HG02588 (cell line): ENCODE measurements around the gene MUC6.

Experiments
- ATAC-seq: cut with Tn5 transposase; IDR thresholded peaks from one replicate; pipeline ENCODE4 v1.9.1; 2021; ENCODE audit warnings: mild to moderate bottlenecking, moderate library complexity; ENCODE audit not compliant: unreplicated experiment

The MUC6 gene

GRCh38 chr11:1072116-1072820 is 35.8 kb upstream of the MUC6 start:
- ATAC-seq = no peak

- no peak for ATAC-seq
Observed at GRCh38 chr11:1071571-1072115, 35.1 kb upstream of the MUC6 start.

GRCh38 chr11:1070594-1071462 is 34.3 kb upstream of the MUC6 start:
- ATAC-seq = no peak

- ATAC-seq = no peak
Observed at GRCh38 chr11:1069740-1070139, 33.2 kb upstream of the MUC6 start.

DNA sequence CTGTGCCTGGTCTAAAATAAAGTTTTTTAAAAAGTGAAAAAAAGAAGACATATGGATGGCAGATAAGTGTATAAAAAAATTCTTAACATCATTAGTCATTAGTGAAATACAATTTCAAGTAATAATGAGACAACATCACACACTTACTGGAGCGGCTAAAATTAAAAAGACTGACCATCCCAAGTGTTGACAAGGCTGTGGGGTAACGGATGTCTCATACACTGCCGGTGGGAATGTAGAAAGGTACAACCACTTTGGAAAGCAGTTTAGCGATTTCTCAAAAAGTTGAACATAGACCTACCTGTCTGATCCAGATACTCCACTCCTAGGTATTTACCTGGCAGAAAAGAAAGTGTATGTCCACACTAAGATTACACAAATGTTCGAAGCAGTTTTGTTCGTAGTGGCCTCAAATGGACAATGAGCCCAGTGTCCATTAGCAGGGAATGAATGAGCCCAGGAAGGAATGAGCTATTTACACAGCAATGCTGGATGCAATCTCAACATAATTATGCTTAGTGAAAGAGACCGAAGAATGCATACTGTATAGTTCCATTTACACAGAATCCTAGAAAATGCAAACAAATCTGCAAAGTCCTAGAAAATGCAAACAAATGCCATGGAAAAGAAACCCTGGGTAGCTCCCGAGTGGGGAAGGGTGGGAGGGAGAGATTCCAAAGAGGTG is 31.4 kb upstream of the MUC6 start:
- no peak for ATAC-seq

DNA sequence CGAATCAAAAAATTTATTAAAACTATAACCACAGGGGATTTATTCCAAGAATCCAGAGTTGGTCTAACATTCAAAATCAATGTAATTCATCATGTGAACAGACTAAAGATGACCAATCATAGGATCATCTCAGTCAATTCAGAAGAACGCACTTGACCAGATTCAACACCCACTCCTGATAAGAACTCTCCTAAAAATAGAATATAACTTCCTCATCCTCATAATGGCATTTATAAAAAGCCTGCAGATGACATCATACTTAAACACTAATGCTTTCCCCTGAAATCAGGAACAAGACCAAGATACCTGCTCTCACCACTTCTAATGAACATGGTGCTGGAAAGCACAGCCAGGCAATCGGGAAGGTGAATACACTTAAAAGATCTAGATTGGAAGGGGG is 27.6 kb upstream of the MUC6 start:
- ATAC-seq = no peak

DNA sequence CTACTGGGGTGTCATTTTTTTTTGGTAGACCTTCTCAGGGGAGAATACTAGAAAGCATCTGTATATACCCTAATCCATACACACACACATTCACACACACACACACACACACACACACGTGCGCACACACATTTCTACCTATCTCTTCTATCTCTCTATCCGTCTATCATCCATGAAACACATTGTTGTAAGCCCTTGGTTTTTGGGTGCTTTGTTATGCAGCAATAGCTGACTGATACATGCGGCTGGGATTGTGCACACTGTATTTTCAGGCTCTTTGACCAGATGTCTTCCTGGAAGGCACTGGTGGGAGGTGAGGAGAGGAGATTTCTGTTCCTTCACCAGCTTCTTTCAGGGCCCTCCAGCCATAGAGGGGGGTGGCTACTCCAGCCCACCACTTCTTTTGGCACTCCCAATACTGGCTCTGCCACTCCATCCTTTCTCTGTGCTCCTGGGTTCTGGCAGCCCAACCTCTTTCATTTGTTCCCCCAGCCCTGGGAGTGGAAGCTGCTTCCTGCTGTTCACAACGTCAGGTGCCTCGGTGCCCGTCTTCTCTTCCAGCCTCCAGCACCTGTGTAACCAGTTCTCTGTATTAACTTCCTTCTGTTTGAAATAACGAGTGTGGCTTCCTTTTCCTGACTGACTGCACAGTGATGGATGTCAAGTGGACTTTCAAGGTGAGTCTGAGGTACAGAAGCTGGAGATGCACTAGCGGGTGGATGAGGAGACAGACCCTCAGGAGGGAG is 25.7 kb upstream of the MUC6 start:
- no peak for ATAC-seq

DNA sequence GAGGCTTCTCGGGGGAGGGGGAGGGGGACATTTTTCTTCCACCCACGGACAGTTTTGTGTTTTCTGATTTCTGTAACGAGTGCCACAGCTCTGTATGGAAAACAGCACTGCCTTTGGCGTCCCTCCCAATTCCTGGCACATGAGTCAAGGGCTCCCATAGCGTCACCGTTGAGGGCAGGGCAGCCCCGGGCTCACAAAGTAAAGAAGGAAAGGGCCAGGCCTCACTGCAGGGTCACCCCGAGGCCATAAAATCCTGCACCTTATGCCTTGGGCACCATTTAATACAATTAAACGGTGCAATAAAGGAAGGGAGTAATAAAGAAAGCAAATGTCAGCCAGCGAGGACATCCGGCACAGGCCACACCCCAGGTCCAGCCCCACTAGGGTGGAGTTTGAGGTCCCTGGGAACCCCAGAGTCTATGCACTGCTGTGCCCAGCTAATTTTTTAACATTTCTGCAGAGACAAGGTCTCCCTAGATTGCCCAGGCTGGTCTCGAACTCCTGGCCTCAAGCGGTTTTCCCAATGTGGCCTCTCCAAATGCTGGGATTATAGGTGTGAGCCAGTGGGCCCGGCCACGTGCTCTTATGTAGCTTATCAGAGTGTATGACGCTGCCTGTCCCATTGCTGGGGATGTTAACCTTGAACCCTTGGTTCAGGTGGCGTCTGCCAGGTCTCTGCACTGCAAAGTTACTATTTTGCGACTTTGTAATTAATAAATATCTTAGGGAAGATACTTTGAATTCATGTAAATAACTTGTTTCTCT is 24.5 kb upstream of the MUC6 start:
- no peak for ATAC-seq

GRCh38 chr11:1060410-1060809 is 23.9 kb upstream of the MUC6 start:
- ATAC-seq = no peak

DNA sequence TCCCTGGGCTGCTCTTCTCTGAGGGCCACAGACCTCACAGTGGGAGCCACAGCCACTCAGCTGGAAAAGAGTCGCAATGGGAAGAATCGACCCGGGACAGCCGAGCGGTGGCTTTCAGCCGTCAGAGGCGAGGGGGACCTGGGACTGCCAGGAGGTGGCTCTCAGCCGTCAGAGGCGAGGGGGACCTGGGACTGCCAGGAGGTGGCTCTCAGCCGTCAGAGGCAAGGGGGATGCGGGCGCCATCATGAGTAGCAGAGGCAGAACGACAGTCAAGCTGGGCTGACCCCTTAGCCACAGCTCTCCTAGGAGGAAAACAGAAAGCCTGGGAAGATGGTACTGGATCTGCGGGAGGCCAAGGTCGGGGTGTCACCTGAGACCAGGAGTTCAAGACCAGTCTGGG is 23.2 kb upstream of the MUC6 start:
- ATAC-seq = no peak

GRCh38 chr11:1057806-1058205 is 21.3 kb upstream of the MUC6 start:
- ATAC-seq = no peak

DNA sequence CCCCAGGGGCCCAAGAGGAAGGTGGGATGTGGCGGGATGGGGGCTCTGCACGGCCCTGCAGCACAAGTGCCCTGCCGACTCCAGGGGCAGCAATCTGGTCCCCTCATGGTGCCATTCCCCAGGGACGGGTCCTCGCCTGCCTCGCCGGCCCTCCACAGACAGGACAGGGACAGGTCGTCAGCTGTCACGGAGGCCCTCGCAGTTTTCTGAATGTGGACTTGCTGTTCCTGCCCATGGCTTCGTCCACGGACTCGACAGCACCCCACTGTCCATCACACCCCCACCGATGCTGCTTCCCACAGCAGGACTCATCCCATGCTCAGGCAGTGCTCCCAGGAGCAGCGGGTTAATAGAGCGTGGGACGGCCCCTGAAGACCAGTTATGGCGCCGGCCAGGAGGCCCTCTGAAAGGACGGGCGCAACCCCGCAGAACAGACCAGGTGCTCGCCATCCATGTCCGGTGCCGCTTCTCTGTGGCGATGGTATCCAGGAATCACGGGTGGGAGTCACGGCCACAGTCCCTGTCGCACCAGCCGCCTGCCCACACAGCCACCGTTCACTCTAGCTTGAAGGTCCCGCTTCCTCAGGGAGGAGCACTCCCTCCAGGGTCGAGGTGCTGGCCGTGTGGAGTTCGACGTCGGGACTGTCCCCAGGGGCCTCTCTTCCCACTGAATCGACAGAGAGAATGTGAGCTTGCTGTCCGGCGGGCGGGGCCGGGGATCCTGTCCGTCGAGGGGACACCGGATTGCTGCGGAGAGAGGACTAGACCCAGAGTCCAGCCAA is 19.7 kb upstream of the MUC6 start:
- ATAC-seq = no peak

- ATAC-seq = no peak
Observed at GRCh38 chr11:1055109-1055703, 18.7 kb upstream of the MUC6 start.

DNA sequence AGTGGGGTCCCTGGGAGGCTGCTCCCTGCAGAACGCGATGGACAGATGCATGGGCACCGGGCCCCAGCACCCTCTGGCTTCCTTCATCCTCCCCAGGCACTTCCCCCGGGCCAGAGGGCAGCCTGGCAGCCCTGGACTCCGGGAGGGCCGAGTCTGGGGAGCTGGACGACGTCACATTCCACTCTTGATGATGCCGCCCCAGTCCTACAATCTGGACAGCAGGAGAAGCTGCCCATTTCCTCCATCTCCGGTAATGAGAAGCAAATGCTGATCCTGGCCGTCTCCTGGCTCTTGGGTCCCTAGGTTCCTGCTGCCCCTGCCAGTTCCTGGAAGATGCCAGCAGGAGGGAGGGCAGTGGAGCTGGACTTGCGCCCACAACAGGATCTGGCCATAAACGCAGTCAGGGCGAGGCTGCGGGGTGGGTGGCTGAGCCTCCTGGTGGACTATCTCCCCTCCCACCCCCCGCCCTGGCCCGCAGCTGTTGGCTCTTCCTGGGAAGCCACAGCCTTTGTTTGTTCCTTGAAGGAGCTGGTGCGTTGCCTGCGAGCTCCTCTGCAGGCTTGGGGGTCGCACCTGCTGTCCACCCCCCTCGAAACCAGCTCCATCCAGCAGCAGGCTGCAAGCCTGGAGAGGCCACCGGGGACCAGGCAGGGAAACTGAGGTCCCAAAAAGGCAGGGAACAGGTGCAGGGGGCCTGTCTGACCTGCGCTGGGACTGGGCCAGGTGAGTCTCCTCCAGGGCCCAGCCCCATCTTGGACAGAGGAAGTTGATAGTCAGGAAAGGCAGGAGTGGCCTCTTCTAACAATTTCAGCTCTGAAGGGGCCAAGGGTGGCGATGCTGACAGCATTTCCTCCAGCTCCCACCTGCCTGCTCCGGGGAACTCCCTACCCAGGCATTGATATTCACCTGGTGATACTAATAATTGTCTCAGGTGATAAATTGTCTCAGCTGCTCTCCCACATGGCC is 17.9 kb upstream of the MUC6 start:
- ATAC-seq = no peak

DNA sequence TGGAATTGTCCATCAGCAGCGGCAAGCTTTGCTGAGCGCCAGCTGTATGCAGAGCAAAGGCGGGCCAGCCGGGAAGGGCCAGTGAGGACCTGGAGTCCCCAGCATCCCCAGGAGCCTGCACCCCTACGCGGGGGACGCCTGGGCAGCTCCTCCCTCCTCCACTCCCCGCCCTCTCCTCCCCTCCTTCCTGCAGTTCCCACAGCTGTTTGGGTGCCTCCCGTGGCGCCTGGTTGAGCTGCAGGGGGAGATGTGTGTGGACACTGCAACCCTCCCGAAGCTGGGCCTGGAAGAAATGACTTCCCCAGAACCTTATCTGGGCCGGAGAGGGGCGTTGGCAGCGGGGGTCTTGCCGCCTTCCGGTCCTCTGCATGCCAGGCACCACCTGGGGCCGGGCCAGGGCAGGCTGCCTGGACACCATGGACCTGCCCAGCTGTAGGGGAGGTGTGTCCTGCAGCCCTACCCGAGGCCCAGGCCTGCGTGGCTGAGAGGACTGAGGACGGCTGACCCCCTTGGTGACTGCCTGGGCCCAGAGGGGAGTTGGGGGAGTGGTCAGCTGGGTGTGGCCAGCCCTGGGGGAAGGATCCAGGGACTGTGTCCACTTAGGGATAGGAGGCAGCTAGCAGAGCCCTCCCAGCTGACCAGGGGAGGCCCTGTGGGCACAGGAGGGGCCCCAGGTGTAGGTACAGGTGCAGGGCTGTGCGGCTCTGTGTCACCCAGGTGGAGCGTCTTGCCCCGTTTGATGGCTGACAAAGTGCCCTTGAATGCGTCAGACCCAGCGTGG is 16.8 kb upstream of the MUC6 start:
- no peak for ATAC-seq

GRCh38 chr11:1052133-1053011 is 15.9 kb upstream of the MUC6 start:
- no peak for ATAC-seq
